ENCODE results near the gene FGF18.

DNA sequence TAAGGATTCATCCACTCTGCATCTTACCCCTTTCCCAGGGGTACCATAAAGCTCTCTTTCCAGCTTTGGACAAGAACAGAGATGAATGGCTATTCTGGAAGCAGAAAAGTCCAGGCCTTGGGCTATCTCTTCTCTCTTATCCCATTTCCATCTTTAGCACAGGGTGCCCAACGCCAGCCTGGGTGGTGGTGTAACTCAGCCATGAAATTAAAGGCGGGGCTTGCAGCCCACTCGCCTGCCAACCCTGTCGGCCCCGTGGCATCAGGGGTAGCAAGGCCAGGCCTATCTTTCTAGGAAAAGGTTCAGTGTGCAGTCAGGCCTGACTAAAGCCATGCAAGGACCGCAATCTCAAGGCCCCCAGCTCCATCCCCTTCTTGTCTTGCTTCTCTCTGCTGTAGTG is 78.7 kb downstream of the FGF18 start:
- no peak for TF ChIP-seq SIX5 (IDR thresholded peaks at IDR 0.05; ENCODE audit: low read depth, low read length, severe bottlenecking)
- no peak for TF ChIP-seq POLR2A (IDR thresholded peaks at IDR 0.05; ENCODE audit: low read depth, low read length)
- TF ChIP-seq, protein P1, sequence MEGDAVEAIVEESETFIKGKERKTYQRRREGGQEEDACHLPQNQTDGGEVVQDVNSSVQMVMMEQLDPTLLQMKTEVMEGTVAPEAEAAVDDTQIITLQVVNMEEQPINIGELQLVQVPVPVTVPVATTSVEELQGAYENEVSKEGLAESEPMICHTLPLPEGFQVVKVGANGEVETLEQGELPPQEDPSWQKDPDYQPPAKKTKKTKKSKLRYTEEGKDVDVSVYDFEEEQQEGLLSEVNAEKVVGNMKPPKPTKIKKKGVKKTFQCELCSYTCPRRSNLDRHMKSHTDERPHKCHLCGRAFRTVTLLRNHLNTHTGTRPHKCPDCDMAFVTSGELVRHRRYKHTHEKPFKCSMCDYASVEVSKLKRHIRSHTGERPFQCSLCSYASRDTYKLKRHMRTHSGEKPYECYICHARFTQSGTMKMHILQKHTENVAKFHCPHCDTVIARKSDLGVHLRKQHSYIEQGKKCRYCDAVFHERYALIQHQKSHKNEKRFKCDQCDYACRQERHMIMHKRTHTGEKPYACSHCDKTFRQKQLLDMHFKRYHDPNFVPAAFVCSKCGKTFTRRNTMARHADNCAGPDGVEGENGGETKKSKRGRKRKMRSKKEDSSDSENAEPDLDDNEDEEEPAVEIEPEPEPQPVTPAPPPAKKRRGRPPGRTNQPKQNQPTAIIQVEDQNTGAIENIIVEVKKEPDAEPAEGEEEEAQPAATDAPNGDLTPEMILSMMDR (IDR thresholded peaks at IDR 0.05 in 2 of 3, conservative IDR thresholded peaks at IDR 0.05 in 1 of 3; ENCODE audit: control insufficient read depth in 2 of 3, extremely low read depth in 1 of 3, insufficient read depth in 1 of 3, low read depth in 3 of 3, low read length in 3 of 3), result no peak
- no peak for TF ChIP-seq MEF2A (IDR thresholded peaks at IDR 0.05; ENCODE audit: insufficient read depth, low read depth, low read length)
